Measurements from ENCODE around the gene MPP3. TPM values are rescaled to one million over a fixed set of nuclear protein-coding genes. Genes with fewer than 3 reads are reported as not detected.
"Not testable (repeated sequence)": the region's sequence is repeated elsewhere in the genome, so short reads cannot be mapped to it uniquely, and the experiment has no call there.

The MPP3 gene
- total RNA-seq, 2 experiments from 2014 or later, result not detected

DNA sequence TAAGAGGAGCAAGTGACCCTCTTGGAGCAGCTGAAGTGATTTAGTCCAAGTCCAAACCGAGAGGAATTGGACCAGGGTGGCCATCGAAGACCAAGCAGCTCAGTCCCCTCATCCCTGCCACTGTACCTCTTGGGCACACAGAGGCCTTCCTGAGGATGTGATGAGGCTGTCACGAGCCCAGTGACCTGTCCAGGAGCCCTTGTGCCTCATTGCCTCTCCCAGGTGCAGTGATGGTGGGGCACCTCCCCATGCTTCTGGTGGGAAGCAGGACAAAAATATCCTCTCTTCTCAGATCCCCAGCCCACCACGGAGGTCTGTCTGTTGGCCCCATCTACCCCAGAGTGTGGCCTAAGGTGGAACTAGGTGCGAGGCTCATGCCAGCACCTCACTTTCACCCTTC is 11.3 kb upstream of the MPP3 start:
- H3K4me1 ChIP-seq (ENCODE audit: insufficient read depth, low read length, poor library complexity, severe bottlenecking), result no peaks in the 10 kb centered on the region
- no peaks in the 10 kb centered on the region for H3K36me3 ChIP-seq (ENCODE audit: insufficient read depth, low read length)
- no peaks in the 10 kb centered on the region for H3K9me2 ChIP-seq (ENCODE audit: insufficient read depth, low read length)
- ChIA-PET CTCF (ENCODE audit: unreplicated experiment) (no interaction called here), POLR2A (interaction anchor here (0.6 kb wide), 1 partner anchor 75 kb away, joined by 3 read pairs; no protein-coding TSS in a partner anchor)
- intact Hi-C loops (cut with micrococcal nuclease; ENCODE audit: unreplicated experiment), result no loop called here
- no peak for DNase-seq (ENCODE audit: low spot score)
- no peaks in the 10 kb centered on the region for H4K20me1 ChIP-seq (ENCODE audit: insufficient read depth, low read length)
- H3K9me3 ChIP-seq (ENCODE audit: low read length), result no peaks in the 10 kb centered on the region
- H3K4me2 ChIP-seq (ENCODE audit: low read length), result no peak overlapping the region
- no peak overlapping the region for H3K4me3 ChIP-seq (ENCODE audit: low read depth, low read length, poor library complexity, severe bottlenecking)
- H2AFZ ChIP-seq (ENCODE audit: low read length), result no peak overlapping the region
- no TSS peak for BruUV-seq (replicated peaks)
- no peak overlapping the region for H3K27ac ChIP-seq (ENCODE audit: low read depth, low read length, poor library complexity, severe bottlenecking)
- no peak for TF ChIP-seq EZH2phosphoT487 (IDR thresholded peaks at IDR 0.05; ENCODE audit: borderline replicate concordance, low read depth, low read length)
- TF ChIP-seq, protein P1, sequence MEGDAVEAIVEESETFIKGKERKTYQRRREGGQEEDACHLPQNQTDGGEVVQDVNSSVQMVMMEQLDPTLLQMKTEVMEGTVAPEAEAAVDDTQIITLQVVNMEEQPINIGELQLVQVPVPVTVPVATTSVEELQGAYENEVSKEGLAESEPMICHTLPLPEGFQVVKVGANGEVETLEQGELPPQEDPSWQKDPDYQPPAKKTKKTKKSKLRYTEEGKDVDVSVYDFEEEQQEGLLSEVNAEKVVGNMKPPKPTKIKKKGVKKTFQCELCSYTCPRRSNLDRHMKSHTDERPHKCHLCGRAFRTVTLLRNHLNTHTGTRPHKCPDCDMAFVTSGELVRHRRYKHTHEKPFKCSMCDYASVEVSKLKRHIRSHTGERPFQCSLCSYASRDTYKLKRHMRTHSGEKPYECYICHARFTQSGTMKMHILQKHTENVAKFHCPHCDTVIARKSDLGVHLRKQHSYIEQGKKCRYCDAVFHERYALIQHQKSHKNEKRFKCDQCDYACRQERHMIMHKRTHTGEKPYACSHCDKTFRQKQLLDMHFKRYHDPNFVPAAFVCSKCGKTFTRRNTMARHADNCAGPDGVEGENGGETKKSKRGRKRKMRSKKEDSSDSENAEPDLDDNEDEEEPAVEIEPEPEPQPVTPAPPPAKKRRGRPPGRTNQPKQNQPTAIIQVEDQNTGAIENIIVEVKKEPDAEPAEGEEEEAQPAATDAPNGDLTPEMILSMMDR (conservative IDR thresholded peaks at IDR 0.05; ENCODE audit: low read length), result no peak
- H3K79me2 ChIP-seq (ENCODE audit: insufficient read depth, low read depth, low read length), result no peaks in the 10 kb centered on the region

DNA sequence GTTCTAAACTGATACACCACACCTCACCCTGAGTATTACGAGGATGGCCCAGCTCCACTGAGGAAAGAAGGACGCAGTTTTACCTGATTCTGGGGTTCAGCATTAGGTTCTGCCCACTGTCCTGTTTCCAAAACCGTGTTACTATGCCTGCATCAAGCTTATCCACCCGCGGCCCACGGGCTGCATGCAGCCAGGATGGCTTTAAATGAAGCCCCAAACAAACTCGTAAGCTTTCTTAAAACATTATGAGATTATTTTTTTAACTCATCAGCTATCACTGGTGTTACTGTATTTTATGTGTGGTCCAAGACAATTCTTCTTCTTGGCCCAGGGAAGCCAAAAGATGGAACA is 10.0 kb upstream of the MPP3 start:
- Histone ChIP-seq H3K36me3 (ENCODE audit: insufficient read depth, low read length) (no peaks in the 10 kb centered on the region), H3K27ac (ENCODE audit: low read depth, low read length, poor library complexity, severe bottlenecking) (no peak overlapping the region), H3K79me2 (ENCODE audit: insufficient read depth, low read depth, low read length) (no peaks in the 10 kb centered on the region), H3K9me2 (ENCODE audit: insufficient read depth, low read length) (no peaks in the 10 kb centered on the region), H4K20me1 (ENCODE audit: insufficient read depth, low read length) (no peaks in the 10 kb centered on the region), H3K4me3 (ENCODE audit: low read depth, low read length, poor library complexity, severe bottlenecking) (no peak overlapping the region), H2AFZ (ENCODE audit: low read length) (no peak overlapping the region), H3K9me3 (ENCODE audit: low read length) (no peaks in the 10 kb centered on the region), H3K4me2 (ENCODE audit: low read length) (no peak overlapping the region), H3K4me1 (ENCODE audit: insufficient read depth, low read length, poor library complexity, severe bottlenecking) (no peaks in the 10 kb centered on the region)
- ChIA-PET POLR2A (no interaction called here), CTCF (ENCODE audit: unreplicated experiment) (no interaction called here)
- no peak for DNase-seq (ENCODE audit: low spot score)
- intact Hi-C loops (cut with micrococcal nuclease; ENCODE audit: unreplicated experiment), result no loop called here
- TF ChIP-seq EZH2phosphoT487 (IDR thresholded peaks at IDR 0.05; ENCODE audit: borderline replicate concordance, low read depth, low read length), result no peak
- TF ChIP-seq, protein P1 (conservative IDR thresholded peaks at IDR 0.05; ENCODE audit: low read length), result no peak
- BruUV-seq (replicated peaks), result no TSS peak

GRCh38 chr17:43842091-43842974 is 9.4 kb upstream of the MPP3 start:
- H3K4me3 ChIP-seq (ENCODE audit: low read depth, low read length, poor library complexity, severe bottlenecking); DNase-seq (ENCODE audit: low spot score); H3K4me1 ChIP-seq (ENCODE audit: insufficient read depth, low read length, poor library complexity, severe bottlenecking); H3K36me3 ChIP-seq (ENCODE audit: insufficient read depth, low read length); H4K20me1 ChIP-seq (ENCODE audit: insufficient read depth, low read length); H3K9me2 ChIP-seq (ENCODE audit: insufficient read depth, low read length); CTCF ChIA-PET (ENCODE audit: unreplicated experiment); H3K79me2 ChIP-seq (ENCODE audit: insufficient read depth, low read depth, low read length); H3K4me2 ChIP-seq (ENCODE audit: low read length); BruUV-seq (replicated peaks); intact Hi-C loops (cut with micrococcal nuclease; ENCODE audit: unreplicated experiment); H2AFZ ChIP-seq (ENCODE audit: low read length); H3K27ac ChIP-seq (ENCODE audit: low read depth, low read length, poor library complexity, severe bottlenecking); H3K9me3 ChIP-seq (ENCODE audit: low read length): not testable (repeated sequence)
- POLR2A ChIA-PET, result interaction anchor here (0.6 kb wide), 1 partner anchor 967 kb away, joined by 5 read pairs; no protein-coding TSS in a partner anchor
